HEK293 (cell line): ENCODE measurements around the gene MYL7.

Source experiments
- OSR2 ChIP-seq: fragments of 450-650 bp; formaldehyde crosslinking; IDR thresholded peaks from 2 replicates; pipeline ENCODE4 v1.5.1; 2016; ENCODE audit warnings: missing biosample characterization, missing genetic modification characterization
- ZNF19 ChIP-seq: fragments of 450-650 bp; formaldehyde crosslinking; IDR thresholded peaks from 2 replicates; pipeline ENCODE4; 2016; ENCODE audit warnings: missing biosample characterization, missing genetic modification characterization, low read depth
- TF ChIP-seq, protein P1 (sequence below): fragments of 450-650 bp; formaldehyde crosslinking; IDR thresholded peaks from 2 replicates; pipeline ENCODE4 v1.5.1; 2016; ENCODE audit warnings: missing biosample characterization, missing genetic modification characterization

GRCh38 chr7:44156453-44157010 lies 15.4 kb upstream of the MYL7 start:
- TF ChIP-seq ZNF19 (tag by site-specific recombination): no peak
- TF ChIP-seq, protein P1, sequence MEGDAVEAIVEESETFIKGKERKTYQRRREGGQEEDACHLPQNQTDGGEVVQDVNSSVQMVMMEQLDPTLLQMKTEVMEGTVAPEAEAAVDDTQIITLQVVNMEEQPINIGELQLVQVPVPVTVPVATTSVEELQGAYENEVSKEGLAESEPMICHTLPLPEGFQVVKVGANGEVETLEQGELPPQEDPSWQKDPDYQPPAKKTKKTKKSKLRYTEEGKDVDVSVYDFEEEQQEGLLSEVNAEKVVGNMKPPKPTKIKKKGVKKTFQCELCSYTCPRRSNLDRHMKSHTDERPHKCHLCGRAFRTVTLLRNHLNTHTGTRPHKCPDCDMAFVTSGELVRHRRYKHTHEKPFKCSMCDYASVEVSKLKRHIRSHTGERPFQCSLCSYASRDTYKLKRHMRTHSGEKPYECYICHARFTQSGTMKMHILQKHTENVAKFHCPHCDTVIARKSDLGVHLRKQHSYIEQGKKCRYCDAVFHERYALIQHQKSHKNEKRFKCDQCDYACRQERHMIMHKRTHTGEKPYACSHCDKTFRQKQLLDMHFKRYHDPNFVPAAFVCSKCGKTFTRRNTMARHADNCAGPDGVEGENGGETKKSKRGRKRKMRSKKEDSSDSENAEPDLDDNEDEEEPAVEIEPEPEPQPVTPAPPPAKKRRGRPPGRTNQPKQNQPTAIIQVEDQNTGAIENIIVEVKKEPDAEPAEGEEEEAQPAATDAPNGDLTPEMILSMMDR (tag by site-specific recombination): no peak
- no peak for TF ChIP-seq OSR2 (tag by site-specific recombination)
